ENCODE measurements around the gene SSR2.

SSR2 gene

DNA sequence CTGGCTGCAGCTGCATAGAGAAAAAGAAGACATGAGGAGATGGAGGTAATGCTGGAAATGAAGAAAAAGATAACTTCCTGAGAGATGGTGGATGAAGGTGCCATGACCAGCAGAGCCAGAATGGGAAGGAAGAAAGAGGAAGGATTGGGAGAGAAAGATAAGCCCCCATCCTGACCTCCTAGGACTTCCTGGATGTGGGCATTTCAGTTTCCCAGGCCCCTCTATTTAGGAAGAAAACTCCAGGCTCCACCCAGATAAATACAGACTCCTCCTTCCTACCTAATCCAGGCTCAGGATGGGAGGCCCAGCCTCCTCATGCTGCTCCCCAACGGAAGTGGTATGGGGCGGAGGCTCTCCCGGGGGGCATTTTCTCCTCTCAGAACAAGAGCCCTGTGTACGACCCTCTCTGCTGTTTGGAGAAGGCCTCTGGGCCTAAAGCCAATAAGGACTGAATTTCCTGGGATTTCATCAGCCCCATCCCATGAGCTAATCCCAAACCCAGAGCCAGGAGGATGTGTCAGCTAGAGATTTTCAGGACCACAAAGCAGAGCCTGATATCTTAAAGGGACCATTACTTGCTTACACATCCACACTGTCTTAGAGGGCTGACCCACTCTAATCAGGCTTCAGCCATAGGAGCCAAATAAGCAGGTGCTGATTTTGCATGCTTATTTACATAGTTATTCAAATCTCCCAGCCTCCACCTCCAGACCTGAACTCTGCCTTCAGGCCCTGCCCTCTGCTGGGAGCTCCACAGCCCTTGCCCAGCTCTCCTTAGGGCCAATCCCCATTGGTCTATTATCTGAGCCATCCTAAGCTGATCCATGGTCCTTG is 37.3 kb downstream of the SSR2 start (continued):
- TF ChIP-seq, protein P1, sequence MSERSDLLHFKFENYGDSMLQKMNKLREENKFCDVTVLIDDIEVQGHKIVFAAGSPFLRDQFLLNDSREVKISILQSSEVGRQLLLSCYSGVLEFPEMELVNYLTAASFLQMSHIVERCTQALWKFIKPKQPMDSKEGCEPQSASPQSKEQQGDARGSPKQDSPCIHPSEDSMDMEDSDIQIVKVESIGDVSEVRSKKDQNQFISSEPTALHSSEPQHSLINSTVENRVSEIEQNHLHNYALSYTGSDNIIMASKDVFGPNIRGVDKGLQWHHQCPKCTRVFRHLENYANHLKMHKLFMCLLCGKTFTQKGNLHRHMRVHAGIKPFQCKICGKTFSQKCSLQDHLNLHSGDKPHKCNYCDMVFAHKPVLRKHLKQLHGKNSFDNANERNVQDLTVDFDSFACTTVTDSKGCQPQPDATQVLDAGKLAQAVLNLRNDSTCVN (tag by site-specific recombination; optimal IDR thresholded peaks at IDR 0.05), result no peak
- TF ChIP-seq ZFHX2 (tag by site-specific recombination; conservative IDR thresholded peaks at IDR 0.05), result no peak
- peak; percentile 40; the same call in 1 of the 2 replicates for TF ChIP-seq IKZF3 (tag by site-specific recombination; IDR thresholded peaks at IDR 0.05)
- TF ChIP-seq, protein P2, sequence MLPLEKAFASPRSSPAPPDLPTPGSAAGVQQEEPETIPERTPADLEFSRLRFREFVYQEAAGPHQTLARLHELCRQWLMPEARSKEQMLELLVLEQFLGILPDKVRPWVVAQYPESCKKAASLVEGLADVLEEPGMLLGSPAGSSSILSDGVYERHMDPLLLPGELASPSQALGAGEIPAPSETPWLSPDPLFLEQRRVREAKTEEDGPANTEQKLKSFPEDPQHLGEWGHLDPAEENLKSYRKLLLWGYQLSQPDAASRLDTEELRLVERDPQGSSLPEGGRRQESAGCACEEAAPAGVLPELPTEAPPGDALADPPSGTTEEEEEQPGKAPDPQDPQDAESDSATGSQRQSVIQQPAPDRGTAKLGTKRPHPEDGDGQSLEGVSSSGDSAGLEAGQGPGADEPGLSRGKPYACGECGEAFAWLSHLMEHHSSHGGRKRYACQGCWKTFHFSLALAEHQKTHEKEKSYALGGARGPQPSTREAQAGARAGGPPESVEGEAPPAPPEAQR (tag by site-specific recombination; IDR thresholded peaks at IDR 0.05), result no peak
- 0 out of 2 replicates have a peak, but pooled peaks have one; percentile 24 for TF ChIP-seq ZNF843 (tag by site-specific recombination; IDR thresholded peaks at IDR 0.05)
- TF ChIP-seq YY1 (tag by site-specific recombination; IDR thresholded peaks at IDR 0.05), result no peak
- TF ChIP-seq REPIN1 (tag by site-specific recombination; IDR thresholded peaks at IDR 0.05; ENCODE audit: low read depth), result no peak
- TF ChIP-seq PRDM1 (tag by site-specific recombination; IDR thresholded peaks at IDR 0.05), result no peak
- TF ChIP-seq ZNF747 (tag by site-specific recombination; IDR thresholded peaks at IDR 0.05), result no peak
- TF ChIP-seq, protein P3, sequence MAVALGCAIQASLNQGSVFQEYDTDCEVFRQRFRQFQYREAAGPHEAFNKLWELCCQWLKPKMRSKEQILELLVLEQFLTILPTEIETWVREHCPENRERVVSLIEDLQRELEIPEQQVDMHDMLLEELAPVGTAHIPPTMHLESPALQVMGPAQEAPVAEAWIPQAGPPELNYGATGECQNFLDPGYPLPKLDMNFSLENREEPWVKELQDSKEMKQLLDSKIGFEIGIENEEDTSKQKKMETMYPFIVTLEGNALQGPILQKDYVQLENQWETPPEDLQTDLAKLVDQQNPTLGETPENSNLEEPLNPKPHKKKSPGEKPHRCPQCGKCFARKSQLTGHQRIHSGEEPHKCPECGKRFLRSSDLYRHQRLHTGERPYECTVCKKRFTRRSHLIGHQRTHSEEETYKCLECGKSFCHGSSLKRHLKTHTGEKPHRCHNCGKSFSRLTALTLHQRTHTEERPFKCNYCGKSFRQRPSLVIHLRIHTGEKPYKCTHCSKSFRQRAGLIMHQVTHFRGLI (tag by site-specific recombination; IDR thresholded peaks at IDR 0.05), result peak; percentile 66; the same call in 1 of the 2 replicates
- TF ChIP-seq ZNF223 (tag by site-specific recombination; IDR thresholded peaks at IDR 0.05), result no peak
- no peak for TF ChIP-seq ZNF184 (tag by site-specific recombination; IDR thresholded peaks at IDR 0.05)
- TF ChIP-seq, protein P4, sequence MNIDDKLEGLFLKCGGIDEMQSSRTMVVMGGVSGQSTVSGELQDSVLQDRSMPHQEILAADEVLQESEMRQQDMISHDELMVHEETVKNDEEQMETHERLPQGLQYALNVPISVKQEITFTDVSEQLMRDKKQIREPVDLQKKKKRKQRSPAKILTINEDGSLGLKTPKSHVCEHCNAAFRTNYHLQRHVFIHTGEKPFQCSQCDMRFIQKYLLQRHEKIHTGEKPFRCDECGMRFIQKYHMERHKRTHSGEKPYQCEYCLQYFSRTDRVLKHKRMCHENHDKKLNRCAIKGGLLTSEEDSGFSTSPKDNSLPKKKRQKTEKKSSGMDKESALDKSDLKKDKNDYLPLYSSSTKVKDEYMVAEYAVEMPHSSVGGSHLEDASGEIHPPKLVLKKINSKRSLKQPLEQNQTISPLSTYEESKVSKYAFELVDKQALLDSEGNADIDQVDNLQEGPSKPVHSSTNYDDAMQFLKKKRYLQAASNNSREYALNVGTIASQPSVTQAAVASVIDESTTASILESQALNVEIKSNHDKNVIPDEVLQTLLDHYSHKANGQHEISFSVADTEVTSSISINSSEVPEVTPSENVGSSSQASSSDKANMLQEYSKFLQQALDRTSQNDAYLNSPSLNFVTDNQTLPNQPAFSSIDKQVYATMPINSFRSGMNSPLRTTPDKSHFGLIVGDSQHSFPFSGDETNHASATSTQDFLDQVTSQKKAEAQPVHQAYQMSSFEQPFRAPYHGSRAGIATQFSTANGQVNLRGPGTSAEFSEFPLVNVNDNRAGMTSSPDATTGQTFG (tag by site-specific recombination; IDR thresholded peaks at IDR 0.05; ENCODE audit: borderline replicate concordance), result no peak
- TF ChIP-seq, protein P5, sequence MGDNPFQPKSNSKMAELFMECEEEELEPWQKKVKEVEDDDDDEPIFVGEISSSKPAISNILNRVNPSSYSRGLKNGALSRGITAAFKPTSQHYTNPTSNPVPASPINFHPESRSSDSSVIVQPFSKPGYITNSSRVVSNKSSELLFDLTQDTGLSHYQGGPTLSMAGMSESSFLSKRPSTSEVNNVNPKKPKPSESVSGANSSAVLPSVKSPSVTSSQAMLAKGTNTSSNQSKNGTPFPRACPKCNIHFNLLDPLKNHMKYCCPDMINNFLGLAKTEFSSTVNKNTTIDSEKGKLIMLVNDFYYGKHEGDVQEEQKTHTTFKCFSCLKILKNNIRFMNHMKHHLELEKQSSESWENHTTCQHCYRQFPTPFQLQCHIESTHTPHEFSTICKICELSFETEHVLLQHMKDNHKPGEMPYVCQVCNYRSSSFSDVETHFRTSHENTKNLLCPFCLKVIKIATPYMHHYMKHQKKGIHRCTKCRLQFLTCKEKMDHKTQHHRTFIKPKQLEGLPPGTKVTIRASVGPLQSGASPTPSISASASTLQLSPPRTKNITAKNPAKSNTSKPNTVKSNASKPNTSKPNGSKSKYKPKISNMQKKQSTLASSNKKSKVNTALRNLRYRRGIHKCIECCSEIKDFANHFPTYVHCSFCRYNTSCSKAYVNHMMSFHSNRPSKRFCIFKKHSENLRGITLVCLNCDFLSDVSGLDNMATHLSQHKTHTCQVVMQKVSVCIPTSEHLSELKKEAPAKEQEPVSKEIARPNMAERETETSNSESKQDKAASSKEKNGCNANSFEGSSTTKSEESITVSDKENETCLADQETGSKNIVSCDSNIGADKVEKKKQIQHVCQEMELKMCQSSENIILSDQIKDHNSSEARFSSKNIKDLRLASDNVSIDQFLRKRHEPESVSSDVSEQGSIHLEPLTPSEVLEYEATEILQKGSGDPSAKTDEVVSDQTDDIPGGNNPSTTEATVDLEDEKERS (tag by site-specific recombination; IDR thresholded peaks at IDR 0.05), result no peak
- TF ChIP-seq, protein P6, sequence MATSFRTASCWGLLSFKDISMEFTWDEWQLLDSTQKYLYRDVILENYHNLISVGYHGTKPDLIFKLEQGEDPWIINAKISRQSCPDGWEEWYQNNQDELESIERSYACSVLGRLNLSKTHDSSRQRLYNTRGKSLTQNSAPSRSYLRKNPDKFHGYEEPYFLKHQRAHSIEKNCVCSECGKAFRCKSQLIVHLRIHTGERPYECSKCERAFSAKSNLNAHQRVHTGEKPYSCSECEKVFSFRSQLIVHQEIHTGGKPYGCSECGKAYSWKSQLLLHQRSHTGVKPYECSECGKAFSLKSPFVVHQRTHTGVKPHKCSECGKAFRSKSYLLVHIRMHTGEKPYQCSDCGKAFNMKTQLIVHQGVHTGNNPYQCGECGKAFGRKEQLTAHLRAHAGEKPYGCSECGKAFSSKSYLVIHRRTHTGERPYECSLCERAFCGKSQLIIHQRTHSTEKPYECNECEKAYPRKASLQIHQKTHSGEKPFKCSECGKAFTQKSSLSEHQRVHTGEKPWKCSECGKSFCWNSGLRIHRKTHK (tag by site-specific recombination; IDR thresholded peaks at IDR 0.05), result no peak
- TF ChIP-seq ZNF37A (tag by site-specific recombination; IDR thresholded peaks at IDR 0.05), result no peak
- TF ChIP-seq, protein P7, sequence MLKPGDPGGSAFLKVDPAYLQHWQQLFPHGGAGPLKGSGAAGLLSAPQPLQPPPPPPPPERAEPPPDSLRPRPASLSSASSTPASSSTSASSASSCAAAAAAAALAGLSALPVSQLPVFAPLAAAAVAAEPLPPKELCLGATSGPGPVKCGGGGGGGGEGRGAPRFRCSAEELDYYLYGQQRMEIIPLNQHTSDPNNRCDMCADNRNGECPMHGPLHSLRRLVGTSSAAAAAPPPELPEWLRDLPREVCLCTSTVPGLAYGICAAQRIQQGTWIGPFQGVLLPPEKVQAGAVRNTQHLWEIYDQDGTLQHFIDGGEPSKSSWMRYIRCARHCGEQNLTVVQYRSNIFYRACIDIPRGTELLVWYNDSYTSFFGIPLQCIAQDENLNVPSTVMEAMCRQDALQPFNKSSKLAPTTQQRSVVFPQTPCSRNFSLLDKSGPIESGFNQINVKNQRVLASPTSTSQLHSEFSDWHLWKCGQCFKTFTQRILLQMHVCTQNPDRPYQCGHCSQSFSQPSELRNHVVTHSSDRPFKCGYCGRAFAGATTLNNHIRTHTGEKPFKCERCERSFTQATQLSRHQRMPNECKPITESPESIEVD (tag by site-specific recombination; IDR thresholded peaks at IDR 0.05), result no peak
- 0 out of 2 replicates have a peak, but pooled peaks have one; percentile 34 for TF ChIP-seq KLF16 (tag by site-specific recombination; IDR thresholded peaks at IDR 0.05)
- TF ChIP-seq, protein P8, sequence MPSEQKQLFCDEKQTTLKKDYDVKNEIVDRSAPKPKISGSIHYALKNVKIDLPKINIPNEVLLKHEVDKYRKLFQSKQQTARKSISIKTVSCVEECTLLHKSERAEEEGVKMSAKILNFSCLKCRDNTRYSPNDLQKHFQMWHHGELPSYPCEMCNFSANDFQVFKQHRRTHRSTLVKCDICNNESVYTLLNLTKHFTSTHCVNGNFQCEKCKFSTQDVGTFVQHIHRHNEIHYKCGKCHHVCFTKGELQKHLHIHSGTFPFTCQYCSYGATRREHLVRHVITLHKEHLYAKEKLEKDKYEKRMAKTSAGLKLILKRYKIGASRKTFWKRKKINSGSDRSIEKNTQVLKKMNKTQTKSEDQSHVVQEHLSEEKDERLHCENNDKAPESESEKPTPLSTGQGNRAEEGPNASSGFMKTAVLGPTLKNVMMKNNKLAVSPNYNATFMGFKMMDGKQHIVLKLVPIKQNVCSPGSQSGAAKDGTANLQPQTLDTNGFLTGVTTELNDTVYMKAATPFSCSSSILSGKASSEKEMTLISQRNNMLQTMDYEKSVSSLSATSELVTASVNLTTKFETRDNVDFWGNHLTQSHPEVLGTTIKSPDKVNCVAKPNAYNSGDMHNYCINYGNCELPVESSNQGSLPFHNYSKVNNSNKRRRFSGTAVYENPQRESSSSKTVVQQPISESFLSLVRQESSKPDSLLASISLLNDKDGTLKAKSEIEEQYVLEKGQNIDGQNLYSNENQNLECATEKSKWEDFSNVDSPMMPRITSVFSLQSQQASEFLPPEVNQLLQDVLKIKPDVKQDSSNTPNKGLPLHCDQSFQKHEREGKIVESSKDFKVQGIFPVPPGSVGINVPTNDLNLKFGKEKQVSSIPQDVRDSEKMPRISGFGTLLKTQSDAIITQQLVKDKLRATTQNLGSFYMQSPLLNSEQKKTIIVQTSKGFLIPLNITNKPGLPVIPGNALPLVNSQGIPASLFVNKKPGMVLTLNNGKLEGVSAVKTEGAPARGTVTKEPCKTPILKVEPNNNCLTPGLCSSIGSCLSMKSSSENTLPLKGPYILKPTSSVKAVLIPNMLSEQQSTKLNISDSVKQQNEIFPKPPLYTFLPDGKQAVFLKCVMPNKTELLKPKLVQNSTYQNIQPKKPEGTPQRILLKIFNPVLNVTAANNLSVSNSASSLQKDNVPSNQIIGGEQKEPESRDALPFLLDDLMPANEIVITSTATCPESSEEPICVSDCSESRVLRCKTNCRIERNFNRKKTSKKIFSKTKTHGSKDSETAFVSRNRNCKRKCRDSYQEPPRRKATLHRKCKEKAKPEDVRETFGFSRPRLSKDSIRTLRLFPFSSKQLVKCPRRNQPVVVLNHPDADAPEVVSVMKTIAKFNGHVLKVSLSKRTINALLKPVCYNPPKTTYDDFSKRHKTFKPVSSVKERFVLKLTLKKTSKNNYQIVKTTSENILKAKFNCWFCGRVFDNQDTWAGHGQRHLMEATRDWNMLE (tag by site-specific recombination; conservative IDR thresholded peaks at IDR 0.05; ENCODE audit: low read depth), result peak; percentile 45; the same call in 1 of the 2 replicates

Measured in HEK293 (cell line).